Stomach (tissue), 4 donors: ENCODE results near the gene MCEE.

ENCODE experiments used
- POLR2A ChIP-seq, 4 donors: fragments of 450-650 bp; IDR thresholded peaks; one replicate each; pipeline ENCODE4 v1.6.1; 2016; ENCODE audit warnings: antibody characterized with exemption in 4 of 4, control low read depth in 2 of 4, mild to moderate bottlenecking in 1 of 4, moderate library complexity in 1 of 4
- POLR2AphosphoS5 ChIP-seq, 3 donors: sonication (generic); formaldehyde crosslinking; IDR thresholded peaks; one replicate each; pipeline ENCODE4 v1.6.1; 2016; ENCODE audit warnings: antibody characterized with exemption in 3 of 3

- TF ChIP-seq POLR2A (IDR thresholded peaks at IDR 0.05) (no peak), POLR2AphosphoS5 (IDR thresholded peaks at IDR 0.05) (no peak)
These were observed 7.4 kb downstream of the MCEE start for GRCh38 chr2:71122387-71123298.
